Tibial nerve (tissue), 4 donors: ENCODE results near the gene TMEM120A.
"Not testable (repeated sequence)": the region's sequence is repeated elsewhere in the genome, so short reads cannot be mapped to it uniquely, and the experiment has no call there.

Experiments used
- EP300 ChIP-seq, 2 donors: sonication (generic); formaldehyde crosslinking; IDR thresholded peaks; one replicate each; pipeline ENCODE4 v1.6.1; 2017; ENCODE audit warnings: antibody characterized with exemption in 2 of 2, mild to moderate bottlenecking in 1 of 2
- POLR2A ChIP-seq, 2 donors: fragments of 450-650 bp; IDR thresholded peaks; one replicate each; pipeline ENCODE4 v1.6.1; 2017; ENCODE audit warnings: antibody characterized with exemption in 2 of 2, mild to moderate bottlenecking in 2 of 2, moderate library complexity in 2 of 2
- TF ChIP-seq, protein P1 (sequence below), 5 experiments: fragments of 200-600 bp in 3 of 5; fragments of 450-650 bp in 2 of 5; sonication (generic) in 3 of 5; IDR thresholded peaks; one replicate each; pipeline ENCODE4 v1.5.1; 2016 to 2019; ENCODE audit warnings: antibody characterized with exemption in 5 of 5, mild to moderate bottlenecking in 3 of 5, moderate library complexity in 2 of 5

DNA sequence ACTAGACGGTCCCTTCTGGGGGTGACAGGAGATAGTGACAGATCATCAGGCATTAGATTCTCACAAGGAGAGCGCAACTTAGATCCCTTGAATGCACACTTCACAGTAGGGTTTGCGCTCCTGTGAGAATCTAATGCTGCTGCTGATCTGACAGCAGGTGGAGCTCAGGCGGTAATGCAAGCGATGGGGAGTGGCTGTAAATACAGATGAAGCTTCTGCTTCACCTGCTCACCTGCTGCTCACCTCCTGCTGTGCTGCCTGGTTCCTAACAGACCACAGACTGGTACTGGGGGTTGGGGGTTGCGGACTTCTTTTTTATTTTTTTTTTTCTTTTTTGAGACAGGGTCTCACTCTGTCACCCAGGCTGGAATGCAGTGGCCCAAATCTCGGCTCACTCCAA lies 35.3 kb upstream of the TMEM120A start:
- not testable (repeated sequence) for TF ChIP-seq POLR2A, EP300 (IDR thresholded peaks at IDR 0.05)
- TF ChIP-seq, protein P1, sequence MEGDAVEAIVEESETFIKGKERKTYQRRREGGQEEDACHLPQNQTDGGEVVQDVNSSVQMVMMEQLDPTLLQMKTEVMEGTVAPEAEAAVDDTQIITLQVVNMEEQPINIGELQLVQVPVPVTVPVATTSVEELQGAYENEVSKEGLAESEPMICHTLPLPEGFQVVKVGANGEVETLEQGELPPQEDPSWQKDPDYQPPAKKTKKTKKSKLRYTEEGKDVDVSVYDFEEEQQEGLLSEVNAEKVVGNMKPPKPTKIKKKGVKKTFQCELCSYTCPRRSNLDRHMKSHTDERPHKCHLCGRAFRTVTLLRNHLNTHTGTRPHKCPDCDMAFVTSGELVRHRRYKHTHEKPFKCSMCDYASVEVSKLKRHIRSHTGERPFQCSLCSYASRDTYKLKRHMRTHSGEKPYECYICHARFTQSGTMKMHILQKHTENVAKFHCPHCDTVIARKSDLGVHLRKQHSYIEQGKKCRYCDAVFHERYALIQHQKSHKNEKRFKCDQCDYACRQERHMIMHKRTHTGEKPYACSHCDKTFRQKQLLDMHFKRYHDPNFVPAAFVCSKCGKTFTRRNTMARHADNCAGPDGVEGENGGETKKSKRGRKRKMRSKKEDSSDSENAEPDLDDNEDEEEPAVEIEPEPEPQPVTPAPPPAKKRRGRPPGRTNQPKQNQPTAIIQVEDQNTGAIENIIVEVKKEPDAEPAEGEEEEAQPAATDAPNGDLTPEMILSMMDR (IDR thresholded peaks at IDR 0.05), result not testable (repeated sequence)
